Measurements from ENCODE around the gene FCER1G.

FCER1G gene

GRCh38 chr1:161192476-161193465 is 22.3 kb upstream of the FCER1G start (continued):
- TF ChIP-seq PATZ1 (tag by site-specific recombination; IDR thresholded peaks at IDR 0.05) (peak; percentile 42; the same call in 1 of the 2 replicates), PRDM2 (tag by site-specific recombination; IDR thresholded peaks at IDR 0.05; ENCODE audit: borderline replicate concordance) (no peak), ZNF501 (tag by site-specific recombination; IDR thresholded peaks at IDR 0.05) (no peak), PRDM4 (tag by site-specific recombination; IDR thresholded peaks at IDR 0.05) (no peak; the same call in 1 of the 2 replicates), ZBTB48 (tag by site-specific recombination; IDR thresholded peaks at IDR 0.05) (peak; percentile 39; the same call in 1 of the 2 replicates), ZNF623 (tag by site-specific recombination; IDR thresholded peaks at IDR 0.05) (no peak), ZNF571 (tag by site-specific recombination; IDR thresholded peaks at IDR 0.05) (no peak), ZSCAN4 (tag by site-specific recombination; IDR thresholded peaks at IDR 0.05) (no peak)

- Histone ChIP-seq H3K9me3 (ENCODE audit: control insufficient read depth, insufficient read depth, low read depth, low read length) (no peaks in the 10 kb centered on the region), H3K36me3 (ENCODE audit: control insufficient read depth in 2 of 2, insufficient read depth in 1 of 2, low read length in 2 of 2) (no peaks in the 10 kb centered on the region), H3K27ac (ENCODE audit: extremely low read depth, low read depth, low read length) (no peak overlapping the region), H3K4me3 (ENCODE audit: low read depth, low read length) (no peak overlapping the region), H3K4me1 (ENCODE audit: control insufficient read depth, insufficient read depth, low read length) (0 out of 2 replicates have a peak, but pooled peaks cover 6% of the 10 kb centered on the region)
- POLR2A ChIA-PET: no interaction called here
- CTCF ChIA-PET: interaction anchor here (0.6 to 4.5 kb wide), 16 partner anchors 9 to 668 kb away, joined by 3 to 45 read pairs (median 6); partner anchors contain the start of genes APOA2, NDUFS2 and TOMM40L
- TF ChIP-seq SP3 (tag by site-specific recombination; IDR thresholded peaks at IDR 0.05): no peak
- no peak for TF ChIP-seq ZSCAN16 (tag by site-specific recombination; IDR thresholded peaks at IDR 0.05)
- TF ChIP-seq ZNF529 (tag by site-specific recombination; IDR thresholded peaks at IDR 0.05; ENCODE audit: insufficient replicate concordance): no peak
- no peak for TF ChIP-seq ZNF747 (tag by site-specific recombination; IDR thresholded peaks at IDR 0.05)
- no peak for TF ChIP-seq ZNF175 (tag by site-specific recombination; IDR thresholded peaks at IDR 0.05)
- TF ChIP-seq ZNF18 (tag by site-specific recombination; IDR thresholded peaks at IDR 0.05): no peak
- no peak for TF ChIP-seq ZNF514 (tag by site-specific recombination; IDR thresholded peaks at IDR 0.05)
- TF ChIP-seq ZNF610 (tag by site-specific recombination; IDR thresholded peaks at IDR 0.05; ENCODE audit: borderline replicate concordance): no peak
- TF ChIP-seq ZFP69B (tag by site-specific recombination; IDR thresholded peaks at IDR 0.05): no peak
- TF ChIP-seq ZNF155 (tag by site-specific recombination; IDR thresholded peaks at IDR 0.05): no peak
- no peak for TF ChIP-seq ZNF433 (tag by site-specific recombination; IDR thresholded peaks at IDR 0.05; ENCODE audit: low read depth)
Measured at GRCh38 chr1:161193561-161194235, 21.4 kb upstream of the FCER1G start.
